ENCODE measurements around the gene TFEB.

The TFEB gene

DNA sequence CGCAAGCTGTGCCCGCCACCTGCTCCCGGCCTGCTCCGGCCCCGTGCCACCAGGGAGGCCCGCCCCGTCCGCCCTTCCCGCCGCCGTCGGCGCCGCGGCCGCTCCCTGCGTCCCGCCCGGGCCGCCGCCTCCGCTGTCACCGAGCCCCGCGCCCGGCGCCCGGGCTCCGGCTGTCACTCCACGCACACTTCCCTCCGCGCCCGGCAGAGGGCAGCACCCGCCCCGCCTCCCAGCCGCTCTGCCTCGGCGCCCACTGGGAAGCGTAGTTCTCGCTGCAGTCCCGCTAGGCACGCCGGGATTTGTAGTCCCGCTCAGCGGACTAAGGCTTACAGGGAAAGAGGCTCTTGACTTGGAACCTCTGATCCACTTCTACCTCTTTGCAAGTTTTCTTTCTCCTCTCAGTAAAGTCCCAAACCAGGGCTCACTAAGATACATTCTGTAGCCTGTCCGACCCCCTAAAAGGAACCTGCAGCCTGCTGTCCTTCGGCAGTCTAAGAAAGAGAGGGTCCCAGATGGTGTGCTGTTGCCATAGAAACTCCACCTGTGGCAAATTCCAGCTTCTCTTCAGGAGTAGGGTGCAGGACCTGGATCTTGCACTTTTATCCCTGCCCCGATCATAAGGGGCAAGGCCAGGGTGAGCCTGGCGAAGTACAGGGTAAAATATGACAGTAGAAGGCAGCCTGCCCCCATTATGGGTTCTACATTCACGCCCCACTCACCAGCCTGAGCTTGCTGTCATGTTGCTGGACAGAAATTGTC, at the start of gene TFEB:
Gene TFEB, minus strand, starts transcription at position 182 of the 759 bp plus-strand sequence. CDS start 44,395 bp downstream, outside the sequence.
- FAIRE-seq (no peak), DNase-seq (ENCODE audit: insufficient read length, low spot score) (peak; percentile 95)
- 0 out of 2 replicates have a peak, but pooled peaks have one; percentile 8 for TF ChIP-seq POLR2A (IDR thresholded peaks at IDR 0.05; ENCODE audit: low read depth, low read length)

DNA sequence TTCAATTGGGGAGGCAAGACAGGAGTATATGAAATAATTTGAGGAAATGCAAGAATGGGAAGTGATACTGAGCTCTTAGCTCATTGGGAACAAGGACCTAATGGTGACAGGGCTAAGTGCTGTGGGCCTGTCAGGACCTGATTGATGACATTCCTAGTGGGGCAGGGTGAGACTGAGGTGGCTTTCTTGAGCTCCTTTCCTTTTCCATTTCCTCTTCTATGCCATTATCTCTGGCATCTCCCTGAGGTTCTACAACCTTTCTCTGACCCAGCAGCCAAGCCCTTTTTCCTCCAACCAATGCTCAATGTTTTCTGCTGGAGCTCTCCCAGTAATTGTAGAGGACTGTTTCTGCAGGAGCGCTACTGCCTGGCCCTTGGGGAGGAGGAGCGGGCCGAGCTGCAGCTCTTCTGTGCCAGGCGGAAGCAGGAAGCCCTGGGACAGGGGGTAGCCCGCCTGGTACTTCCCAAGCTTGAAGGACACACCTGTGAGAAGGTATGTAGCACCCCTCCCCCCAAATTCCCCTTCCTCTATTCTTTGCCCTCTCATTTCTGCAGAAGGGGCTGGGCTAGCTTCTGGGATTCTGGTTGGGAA, 49.3 kb upstream of the TFEB start:
- no peak for TF ChIP-seq POLR2A (IDR thresholded peaks at IDR 0.05; ENCODE audit: low read depth, low read length)
- DNase-seq (ENCODE audit: insufficient read length, low spot score) (no peak), FAIRE-seq (no peak)

DNA sequence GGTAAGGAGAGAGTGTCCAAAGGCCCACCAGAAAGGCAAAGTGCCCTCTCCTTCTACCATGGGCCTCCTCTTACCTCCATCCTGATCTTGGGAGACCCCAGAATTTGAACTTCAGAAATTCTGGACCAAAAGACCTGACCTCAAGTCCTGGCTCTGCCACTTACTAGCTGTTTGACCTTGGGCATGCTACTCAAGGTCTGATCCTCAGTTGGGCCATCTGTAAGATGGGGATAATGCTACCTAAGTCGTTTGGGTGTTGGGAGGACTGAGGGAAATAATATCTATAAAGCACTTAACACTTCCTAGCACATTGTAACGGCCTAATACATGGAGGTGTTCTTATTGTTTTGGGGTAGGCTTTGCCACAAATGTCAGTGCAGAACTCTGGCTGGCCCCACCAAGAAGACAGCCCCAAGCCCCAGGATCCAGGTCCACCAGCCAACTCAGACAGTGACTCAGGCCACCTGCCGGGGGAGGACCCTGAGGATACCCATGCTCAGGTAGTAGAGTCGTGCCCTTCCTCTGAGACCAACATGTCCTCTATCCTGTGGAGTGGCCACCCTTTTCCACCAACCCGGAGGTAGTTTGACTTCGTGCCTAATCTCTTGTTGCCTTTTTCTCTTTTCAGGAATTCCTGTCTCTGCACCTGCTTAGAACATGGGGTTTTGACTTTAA, 47.8 kb upstream of the TFEB start:
- DNase-seq (ENCODE audit: insufficient read length, low spot score): no peak
- no peak for TF ChIP-seq POLR2A (IDR thresholded peaks at IDR 0.05; ENCODE audit: low read depth, low read length)
- no peak for FAIRE-seq

DNA sequence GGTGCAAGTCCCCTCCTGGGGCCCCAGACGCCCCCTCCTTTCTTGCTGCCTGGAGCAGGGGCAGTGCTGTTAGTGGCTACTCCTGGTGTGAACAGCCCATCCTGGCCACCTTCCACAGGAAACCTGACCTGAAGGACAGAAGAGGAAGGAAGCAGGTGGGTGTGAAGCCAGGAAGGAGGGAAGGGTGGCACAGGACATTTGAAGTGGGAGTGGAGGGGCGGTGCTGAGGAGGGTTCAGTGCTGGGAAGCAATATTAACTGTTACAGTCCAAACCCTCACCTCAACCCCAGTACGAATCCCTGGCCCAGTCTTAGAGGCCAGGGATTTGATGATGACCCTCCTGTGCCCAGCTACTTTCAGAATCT, 45.9 kb upstream of the TFEB start:
- no peak for TF ChIP-seq POLR2A (IDR thresholded peaks at IDR 0.05; ENCODE audit: low read depth, low read length)
- FAIRE-seq (no peak), DNase-seq (ENCODE audit: insufficient read length, low spot score) (no peak)

DNA sequence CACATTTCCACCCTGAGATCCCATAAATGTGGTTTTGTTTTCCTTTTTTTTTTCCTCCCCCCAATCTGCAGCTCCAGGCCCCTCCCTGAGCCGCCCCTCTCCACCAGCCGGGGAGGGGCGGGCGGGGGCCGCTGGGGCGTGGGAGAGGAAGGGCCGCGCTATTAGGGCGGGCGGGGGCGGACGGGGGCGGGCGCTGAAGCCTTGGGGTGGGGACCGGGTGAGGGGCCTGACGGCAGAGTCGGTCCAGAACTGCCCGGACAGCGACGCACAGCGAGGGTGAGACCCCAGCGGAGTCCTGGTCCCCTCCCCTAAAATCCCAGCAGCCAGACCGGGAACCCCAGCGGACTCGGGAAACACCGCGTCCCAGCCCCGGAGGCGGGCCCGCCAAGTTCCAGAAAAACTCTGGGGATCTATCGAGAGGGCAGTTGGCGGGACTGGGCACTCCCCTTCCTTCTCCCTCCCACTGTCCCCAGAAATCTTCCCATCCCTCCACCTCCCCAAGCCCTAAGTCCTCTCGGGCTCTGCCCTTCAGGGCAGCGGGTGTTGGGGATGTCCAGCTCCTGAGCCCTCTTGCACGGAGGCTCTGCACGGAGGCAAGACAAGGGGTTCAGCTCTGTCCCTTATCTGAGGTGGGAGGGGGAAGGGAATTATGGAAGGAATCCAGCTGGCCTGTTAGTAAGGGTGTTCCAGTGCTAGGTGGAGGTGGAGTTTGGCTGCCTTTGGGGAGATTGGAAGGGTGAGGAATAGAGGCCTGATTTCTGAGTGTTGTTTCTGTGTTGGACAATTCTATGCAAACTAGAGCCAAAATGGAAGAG, 45.4 kb upstream of the TFEB start, which contains the start of gene PRICKLE4:
Gene PRICKLE4, plus strand, starts transcription at position 232 of the 815 bp plus-strand sequence. CDS start 2,692 bp downstream, outside the sequence.
- no peak for TF ChIP-seq POLR2A (IDR thresholded peaks at IDR 0.05; ENCODE audit: low read depth, low read length)
- peak; percentile 80 for DNase-seq (ENCODE audit: insufficient read length, low spot score)
- FAIRE-seq: no peak

DNA sequence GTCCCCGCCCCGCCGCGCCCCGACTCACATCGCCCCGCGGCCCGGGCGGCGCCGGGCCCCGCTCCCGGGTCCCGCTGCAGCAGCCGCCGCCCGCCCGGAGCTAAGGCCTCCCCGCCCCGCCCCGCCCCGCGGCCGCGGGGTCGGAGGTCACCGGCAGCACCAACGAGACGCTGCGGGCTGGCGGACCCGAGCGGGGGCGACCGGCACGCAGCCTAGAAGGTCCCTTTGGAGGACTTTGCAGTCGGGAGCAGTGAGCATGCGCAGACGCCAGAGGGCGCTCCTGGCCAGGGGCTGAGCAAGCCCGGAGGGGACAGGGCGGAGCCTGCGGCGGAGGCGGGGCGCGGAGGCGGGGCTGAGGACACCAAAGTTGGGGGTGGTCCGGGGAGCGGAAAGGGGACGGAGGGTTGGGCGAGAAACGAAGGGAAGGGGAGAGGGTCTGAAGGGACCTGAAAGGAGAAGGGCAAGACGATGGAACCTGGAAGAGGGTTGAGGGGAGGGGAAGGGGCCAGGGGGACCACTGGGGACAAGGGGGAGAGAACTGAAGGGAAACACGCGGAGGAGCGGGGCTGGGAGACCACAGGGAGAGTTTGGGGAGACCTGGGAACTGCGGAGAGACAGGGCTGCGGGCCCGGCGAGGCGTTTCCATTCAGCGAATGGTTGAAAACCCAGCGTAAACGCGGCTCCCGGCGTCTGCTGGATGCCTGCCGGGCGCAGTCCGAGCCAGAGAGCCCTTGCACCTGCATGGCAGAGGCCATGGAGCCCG, 44.6 kb upstream of the TFEB start, which contains the start of gene FRS3:
Gene FRS3, minus strand, starts transcription at position 113 of the 763 bp plus-strand sequence. CDS start 2,913 bp downstream, outside the sequence.
- no peak for FAIRE-seq
- TF ChIP-seq POLR2A (IDR thresholded peaks at IDR 0.05; ENCODE audit: low read depth, low read length): 0 out of 2 replicates have a peak, but pooled peaks have one; percentile 18
- DNase-seq (ENCODE audit: insufficient read length, low spot score): peak; percentile 89

DNA sequence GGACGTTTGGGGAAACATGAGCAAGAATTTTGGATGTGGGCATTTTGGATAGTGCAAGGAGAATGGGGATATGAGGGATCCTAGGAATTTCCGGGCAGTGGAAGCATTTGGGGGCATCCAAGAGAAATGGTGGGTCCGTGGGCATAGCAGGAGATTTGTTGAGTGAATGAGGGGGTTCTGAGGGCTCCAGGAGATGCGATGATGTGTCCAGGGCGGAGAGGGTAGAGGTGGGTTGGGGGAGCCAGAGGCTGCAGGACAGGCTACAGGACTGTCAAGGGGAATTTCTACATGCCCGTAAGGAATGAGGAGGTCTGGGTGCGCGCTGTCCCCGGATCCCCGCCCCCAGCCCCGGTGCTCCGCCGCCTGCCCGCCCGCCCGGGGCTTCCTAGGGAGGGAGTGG, 43.9 kb upstream of the TFEB start:
- FAIRE-seq (no peak), DNase-seq (ENCODE audit: insufficient read length, low spot score) (no peak)
- TF ChIP-seq POLR2A (IDR thresholded peaks at IDR 0.05; ENCODE audit: low read depth, low read length): no peak

DNA sequence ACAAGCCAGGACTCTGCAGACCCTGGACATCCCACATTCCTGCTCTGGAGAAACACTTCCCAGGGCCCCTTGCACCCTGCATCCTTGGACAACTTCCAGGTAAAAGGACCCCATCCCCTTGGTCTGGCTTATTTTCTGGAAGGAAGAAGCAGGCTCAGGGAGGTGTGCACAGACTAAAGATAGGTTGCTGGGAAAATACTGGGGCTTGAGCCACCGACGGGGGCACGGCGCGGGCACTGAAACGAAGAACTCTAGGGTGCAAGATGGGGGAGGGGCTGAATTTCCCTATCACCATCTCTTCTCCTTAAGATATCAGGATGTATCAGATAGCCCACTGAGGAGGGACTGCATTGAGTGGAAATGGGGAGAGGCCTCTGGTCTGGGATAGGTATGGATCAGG, 43.5 kb upstream of the TFEB start:
- no peak for FAIRE-seq

DNA sequence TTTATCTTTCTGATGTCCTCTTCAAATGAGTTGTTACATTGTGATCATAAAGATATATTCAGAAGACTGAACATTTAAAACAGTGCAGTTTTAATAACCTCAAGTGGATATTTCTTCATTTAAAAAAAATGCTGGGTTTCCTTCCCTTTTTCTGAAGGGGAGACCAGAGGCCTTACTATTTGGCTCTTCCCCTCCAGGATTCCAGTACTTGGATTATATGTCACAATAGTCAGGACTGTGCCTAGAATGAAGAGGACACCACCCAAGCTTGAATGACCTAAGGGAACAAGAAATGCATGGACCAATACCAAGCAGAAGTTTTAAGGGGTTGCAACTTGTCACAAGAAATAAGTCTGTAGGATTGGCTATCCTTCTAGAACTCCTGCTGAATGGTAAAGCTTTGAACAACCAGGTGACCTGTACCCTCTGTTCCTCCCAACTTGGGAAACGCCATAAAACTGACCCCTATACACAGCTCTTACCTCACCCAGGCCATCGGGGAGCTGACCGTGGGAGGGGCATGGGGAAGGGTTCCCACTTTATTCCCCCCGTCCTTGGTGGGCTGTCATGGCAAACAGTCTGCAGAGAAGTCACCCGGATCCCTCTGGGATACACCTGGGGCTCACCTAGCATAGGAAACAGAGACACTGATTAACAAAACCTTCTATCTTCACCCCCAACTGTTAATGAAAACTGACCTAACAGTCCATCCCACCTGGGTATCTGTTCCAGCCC, 42.3 kb upstream of the TFEB start:
- FAIRE-seq: no peak
- DNase-seq (ENCODE audit: insufficient read length, low spot score): no peak
- no peak for TF ChIP-seq POLR2A (IDR thresholded peaks at IDR 0.05; ENCODE audit: low read depth, low read length)

More for the DNA sequence above, 43.5 kb upstream of the TFEB start:
- TF ChIP-seq POLR2A (IDR thresholded peaks at IDR 0.05; ENCODE audit: low read depth, low read length): no peak
- DNase-seq (ENCODE audit: insufficient read length, low spot score): no peak

DNA sequence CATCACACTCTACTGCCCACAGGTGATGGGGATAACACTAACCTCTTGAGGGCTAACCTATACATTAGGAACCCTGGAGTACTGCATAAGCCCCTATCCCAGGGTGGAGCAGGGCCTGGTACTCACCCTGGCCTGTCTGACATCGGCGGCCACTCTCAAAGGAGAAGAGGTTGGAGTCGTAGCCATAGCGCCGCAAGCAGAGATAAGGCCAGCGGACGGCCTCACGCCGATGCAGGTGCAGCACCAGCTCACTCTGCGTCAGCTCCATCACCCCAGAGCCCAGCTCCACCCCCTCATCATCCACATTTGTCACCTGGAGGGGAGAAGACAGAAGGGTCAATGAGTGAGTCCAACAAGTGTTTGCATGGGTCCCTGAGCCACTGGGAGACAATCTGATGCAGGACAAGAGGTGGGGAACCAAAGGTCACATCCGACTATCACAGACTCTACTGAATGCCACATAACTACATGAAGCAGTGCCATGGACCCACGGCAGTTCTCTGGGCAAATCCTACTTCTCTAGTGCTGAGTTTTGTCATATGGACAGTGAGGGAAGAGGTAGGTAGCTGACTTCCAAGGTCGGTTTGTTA, 40.0 kb upstream of the TFEB start:
- no peak for DNase-seq (ENCODE audit: insufficient read length, low spot score)
- no peak for TF ChIP-seq POLR2A (IDR thresholded peaks at IDR 0.05; ENCODE audit: low read depth, low read length)
- no peak for FAIRE-seq

DNA sequence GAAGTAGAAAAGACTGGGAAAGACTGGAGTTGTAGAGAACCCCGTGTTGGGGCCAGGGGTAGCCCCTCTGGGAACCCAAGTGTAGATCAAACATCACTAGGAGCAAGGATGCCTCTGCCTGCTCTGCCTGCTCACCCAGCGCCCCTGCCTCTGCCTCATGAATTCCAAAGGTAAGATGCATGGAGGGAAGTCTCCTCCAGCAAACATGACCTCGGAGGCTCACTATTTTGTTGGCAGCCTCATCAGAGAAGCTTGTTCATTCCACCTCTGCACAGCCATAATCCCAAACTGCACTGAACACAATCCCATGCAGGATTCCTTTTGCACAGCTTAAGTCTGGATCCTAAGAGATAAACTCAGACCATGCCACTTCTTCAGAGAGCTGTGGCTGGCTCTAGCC, 39.4 kb upstream of the TFEB start:
- no peak for TF ChIP-seq POLR2A (IDR thresholded peaks at IDR 0.05; ENCODE audit: low read depth, low read length)
- DNase-seq (ENCODE audit: insufficient read length, low spot score): no peak
- FAIRE-seq: no peak

Measured in H54 (cell line).